H1 (cell line): ENCODE data around the gene HNF1A. TPM values are rescaled to one million over a fixed set of nuclear protein-coding genes. Genes with fewer than 3 reads are reported as not detected.

ENCODE experiments used
- CTCF ChIA-PET: fragments of 300-600 bp; sonication (Branson Sonifier 250); formaldehyde crosslinking; loops from one replicate; lab custom pipeline; 2021; ENCODE audit not compliant: partially characterized antibody; lab: Charles Lee
- POLR2A ChIA-PET: fragments of 300-600 bp; sonication (Branson Sonifier 250); formaldehyde crosslinking; loops from one replicate; lab custom pipeline; 2021; ENCODE audit warnings: inconsistent platforms; ENCODE audit not compliant: partially characterized antibody; lab: Charles Lee
- DNase-seq, 2 experiments: peaks; one replicate each; pipeline versions ENCODE4 v3.0.0 to v3.0.0-alpha.2; 2010 to 2022; ENCODE audit warnings: low spot score in 2 of 2, low read depth in 1 of 2, mixed read lengths in 1 of 2
- FAIRE-seq: peaks from 2 replicates; lab custom pipeline; 2011; peaks lifted over from hg19 to GRCh38; lab: Jason Lieb, UNC
- H2AFZ ChIP-seq: 2 replicates; pipeline ENCODE4 v1.8.1; 2012; ENCODE audit warnings: low read length, inconsistent platforms
- H2AK5ac ChIP-seq: 2 replicates; pipeline ENCODE4 v1.6.1; 2013; ENCODE audit warnings: low read depth, low read length
- H2BK120ac ChIP-seq: replicated peaks from 2 replicates; pipeline ENCODE3; 2013; ENCODE audit warnings: low read depth, low read length, inconsistent platforms
- H2BK12ac ChIP-seq: 2 replicates; pipeline ENCODE4 v1.6.1; 2013; ENCODE audit warnings: low read depth, low read length
- H2BK15ac ChIP-seq: 2 replicates; pipeline ENCODE4 v1.6.1; 2013; ENCODE audit warnings: low read length
- H2BK20ac ChIP-seq: 2 replicates; pipeline ENCODE4 v1.6.1; 2013; ENCODE audit warnings: low read length
- H2BK5ac ChIP-seq: 2 replicates; pipeline ENCODE4 v1.6.1; 2013; ENCODE audit warnings: low read depth, low read length
- H3K14ac ChIP-seq: 2 replicates; pipeline ENCODE4 v1.6.1; 2013; ENCODE audit warnings: inconsistent platforms; ENCODE audit not compliant: insufficient read length
- H3K18ac ChIP-seq: 2 replicates; pipeline ENCODE4 v1.6.1; 2013; ENCODE audit warnings: low read length; ENCODE audit errors: extremely low read depth
- H3K23ac ChIP-seq: 2 replicates; pipeline ENCODE4 v1.6.1; 2013; ENCODE audit warnings: inconsistent platforms; ENCODE audit not compliant: insufficient read length
- H3K23me2 ChIP-seq: 2 replicates; pipeline ENCODE4 v1.6.1; 2013; ENCODE audit warnings: low read depth, low read length
- H3K27ac ChIP-seq: 2 replicates; pipeline ENCODE4 v1.6.1; 2011; ENCODE audit warnings: low read depth, low read length, inconsistent platforms
- H3K27me3 ChIP-seq, 4 experiments: replicated peaks in 1 of 4; 1 replicate in 1 of 4; 2 replicates in 3 of 4; pipeline versions ENCODE4 v1.6.1 to v1.8.1; 2011 to 2013; ENCODE audit warnings: low read length in 3 of 4, mild to moderate bottlenecking in 3 of 4, inconsistent platforms in 2 of 4, mixed read lengths in 2 of 4, moderate library complexity in 1 of 4; ENCODE audit not compliant: control insufficient read depth in 3 of 4, insufficient read depth in 3 of 4; ENCODE audit errors: extremely low read depth in 1 of 4
- H3K36me3 ChIP-seq, 4 experiments: 2 replicates each; pipeline versions ENCODE4 v1.6.1 to v1.8.1; 2011 to 2013; ENCODE audit warnings: mild to moderate bottlenecking in 4 of 4, low read length in 3 of 4, moderate library complexity in 2 of 4, control low read depth in 1 of 4, inconsistent platforms in 1 of 4; ENCODE audit not compliant: insufficient read depth in 4 of 4, control insufficient read depth in 2 of 4
- H3K4ac ChIP-seq: replicated peaks from 2 replicates; pipeline ENCODE3; 2013; ENCODE audit warnings: low read length, low read depth, mixed read lengths, inconsistent platforms; ENCODE audit not compliant: insufficient read length
- H3K4me1 ChIP-seq, 4 experiments: replicated peaks in 1 of 4; 1 replicate in 1 of 4; 2 replicates in 3 of 4; pipeline versions ENCODE4 v1.6.1 to v1.8.1; 2011 to 2013; ENCODE audit warnings: low read length in 3 of 4, inconsistent platforms in 2 of 4, mixed read lengths in 1 of 4; ENCODE audit not compliant: insufficient read depth in 4 of 4, control insufficient read depth in 3 of 4
- H3K4me2 ChIP-seq, 2 experiments: 2 replicates each; pipeline versions ENCODE4 v1.6.1 to v1.8.1; 2011 to 2013; ENCODE audit warnings: low read depth in 2 of 2, low read length in 2 of 2, control low read depth in 1 of 2, inconsistent platforms in 1 of 2, mild to moderate bottlenecking in 1 of 2; ENCODE audit not compliant: insufficient read depth in 1 of 2
- H3K4me3 ChIP-seq, 4 experiments: fragments of 200-600, 300-600 bp in 1 of 4; sonication (generic), shearing (Covaris generic), sonication (Bioruptor Twin) in 1 of 4; 2 replicates each; pipeline versions ENCODE4 v1.5.1 to v1.8.1; 2011 to 2016; ENCODE audit warnings: low read length in 4 of 4, low read depth in 3 of 4, control low read depth in 2 of 4, inconsistent platforms in 2 of 4, mild to moderate bottlenecking in 2 of 4, mixed read lengths in 1 of 4, moderate library complexity in 1 of 4; ENCODE audit not compliant: insufficient read depth in 2 of 4; ENCODE audit errors: extremely low read depth in 1 of 4
- H3K56ac ChIP-seq: replicated peaks from 2 replicates; pipeline ENCODE3; 2013; ENCODE audit warnings: low read depth, mild to moderate bottlenecking, mixed read lengths, low read length, inconsistent platforms; ENCODE audit not compliant: insufficient read length
- H3K79me1 ChIP-seq: 2 replicates; pipeline ENCODE4 v1.6.1; 2013; ENCODE audit warnings: low read depth, low read length, control low read depth
- H3K79me2 ChIP-seq, 2 experiments: 2 replicates each; pipeline versions ENCODE4 v1.6.1 to v1.8.1; 2012 to 2013; ENCODE audit warnings: low read length in 2 of 2, mild to moderate bottlenecking in 2 of 2, inconsistent platforms in 1 of 2; ENCODE audit not compliant: insufficient read depth in 2 of 2, control insufficient read depth in 1 of 2
- H3K9ac ChIP-seq, 4 experiments: replicated peaks in 1 of 4; 1 replicate in 1 of 4; 2 replicates in 3 of 4; pipeline versions ENCODE4 v1.6.1 to v1.8.1; 2011 to 2013; ENCODE audit warnings: low read depth in 3 of 4, low read length in 3 of 4, control low read depth in 2 of 4, mild to moderate bottlenecking in 2 of 4, moderate library complexity in 2 of 4, inconsistent platforms in 1 of 4; ENCODE audit errors: extremely low read depth in 1 of 4
- H3K9me3 ChIP-seq, 2 experiments: 2 replicates each; pipeline versions ENCODE4 v1.6.1 to v1.8.1; 2012 to 2013; ENCODE audit warnings: mild to moderate bottlenecking in 2 of 2, moderate library complexity in 2 of 2, control low read depth in 1 of 2, inconsistent platforms in 1 of 2, low read depth in 1 of 2, low read length in 1 of 2, mixed read lengths in 1 of 2; ENCODE audit not compliant: insufficient read depth in 2 of 2
- H4K20me1 ChIP-seq, 2 experiments: replicated peaks in 1 of 2; 2 replicates each; pipeline versions ENCODE3 to v1.8.1; 2011 to 2013; ENCODE audit warnings: inconsistent platforms in 2 of 2, low read length in 2 of 2, mild to moderate bottlenecking in 1 of 2; ENCODE audit not compliant: insufficient read depth in 2 of 2, control insufficient read depth in 1 of 2
- H4K5ac ChIP-seq: 2 replicates; pipeline ENCODE4 v1.6.1; 2013; ENCODE audit warnings: low read length, low read depth, mixed read lengths, inconsistent platforms; ENCODE audit not compliant: insufficient read length
- H4K8ac ChIP-seq: 2 replicates; pipeline ENCODE4 v1.8.0; 2013; ENCODE audit warnings: mild to moderate bottlenecking, moderate library complexity, low read length, inconsistent platforms; ENCODE audit not compliant: insufficient read depth; ENCODE audit errors: extremely low read depth
- H4K91ac ChIP-seq: replicated peaks from 2 replicates; pipeline ENCODE3; 2013; ENCODE audit warnings: low read length, mixed read lengths, inconsistent platforms; ENCODE audit not compliant: insufficient read length
- ASH2L ChIP-seq: fragments of 200-600, 300-600 bp; sonication (generic); IDR thresholded peaks from one replicate; pipeline ENCODE4 v1.7.1; 2017; ENCODE audit warnings: low read length
- ATF3 ChIP-seq: IDR thresholded peaks from 2 replicates; pipeline ENCODE4 v1.6.1; 2011; ENCODE audit warnings: low read depth, mild to moderate bottlenecking, low read length; ENCODE audit not compliant: insufficient read depth
- BRCA1 ChIP-seq: IDR thresholded peaks from 2 replicates; pipeline ENCODE4 v1.6.1; 2012; ENCODE audit warnings: low read depth, low read length, improper control_type of control experiment
- CBX8 ChIP-seq: fragments of 300-800, 300-1000 bp; sonication (generic); IDR thresholded peaks from 2 replicates; pipeline ENCODE4 v1.7.1; 2016; ENCODE audit warnings: low read depth, low read length, borderline replicate concordance
- E2F6 ChIP-seq: IDR thresholded peaks from 2 replicates; pipeline ENCODE4 v1.6.1; 2012; ENCODE audit warnings: inconsistent platforms
- EZH2 ChIP-seq: fragments of 200-600 bp; sonication (generic); IDR thresholded peaks from 2 replicates; pipeline ENCODE4 v1.7.1; 2012; ENCODE audit warnings: low read depth, mild to moderate bottlenecking, moderate library complexity, low read length, inconsistent platforms; ENCODE audit not compliant: severe bottlenecking
- GABPA ChIP-seq: IDR thresholded peaks from 2 replicates; pipeline ENCODE4 v1.6.1; 2011; ENCODE audit warnings: mild to moderate bottlenecking, low read length, moderate library complexity, borderline replicate concordance; ENCODE audit not compliant: insufficient read depth
- POU5F1 ChIP-seq: IDR thresholded peaks from 2 replicates; pipeline ENCODE4 v1.6.1; 2011; ENCODE audit warnings: low read depth, mild to moderate bottlenecking, low read length, moderate library complexity
- RFX5 ChIP-seq: IDR thresholded peaks from 2 replicates; pipeline ENCODE4 v1.6.1; 2011; ENCODE audit warnings: low read depth, low read length, improper control_type of control experiment, borderline replicate concordance
- SP1 ChIP-seq: IDR thresholded peaks from 2 replicates; pipeline ENCODE4 v1.6.1; 2011; ENCODE audit warnings: low read depth, low read length
- SP2 ChIP-seq: IDR thresholded peaks from 2 replicates; pipeline ENCODE4 v1.6.1; 2012; ENCODE audit warnings: mild to moderate bottlenecking, low read length, inconsistent platforms
- SP4 ChIP-seq: IDR thresholded peaks from 2 replicates; pipeline ENCODE4 v1.6.1; 2012; ENCODE audit warnings: low read length, inconsistent platforms
- SUZ12 ChIP-seq: fragments of 200-600 bp; sonication (generic); IDR thresholded peaks from 2 replicates; pipeline ENCODE4 v1.6.1; 2012; ENCODE audit warnings: mild to moderate bottlenecking, inconsistent platforms, low read length, moderate library complexity, mixed read lengths
- TCF12 ChIP-seq: IDR thresholded peaks from 2 replicates; pipeline ENCODE4 v1.6.1; 2011; ENCODE audit warnings: low read depth, mild to moderate bottlenecking, low read length
- WGBS, 2 experiments: shearing (Covaris generic) in 1 of 2; methylation state at CpG; one replicate each; pipeline versions ENCODE4 v1.1.6 to v1.1.7; 2013 to 2015; ENCODE audit warnings: low lambda C conversion rate in 2 of 2, mixed read lengths in 2 of 2, inconsistent platforms in 1 of 2, low coverage in 1 of 2, missing lambda C conversion rate in 1 of 2; ENCODE audit not compliant: insufficient replicate concordance in 2 of 2, insufficient coverage in 1 of 2, insufficient read length in 1 of 2; ENCODE audit errors: extremely low coverage in 1 of 2, missing lambda C conversion rate in 1 of 2; 5-methylcytosine and 5-hydroxymethylcytosine counted together
- polyA plus RNA-seq, 7 experiments: library from polyadenylated mRNA; depleted of rRNA in 3 of 7; stranded (reverse) in 5 of 7; unstranded in 2 of 7; fragments of >200 nt in 5 of 7; fragments of 200-250 nt in 2 of 7; gene quantifications; 1 replicate in 5 of 7; 2 replicates in 1 of 7; 4 replicates in 1 of 7; pipeline versions ENCODE4 v1.2.1 to v1.2.3, GENCODE V29; 2011 to 2013; ENCODE audit warnings: missing spikeins in 2 of 7, mixed read lengths in 2 of 7
- total RNA-seq: library from RNA; stranded (reverse); fragmentation: NEBNext Ultra II Directional; extraction: Animal tissue kit (Norgen Biotek cat#: 25700); gene quantifications from 2 replicates; pipeline ENCODE4 v1.2.1, GENCODE V29; 2021

Gene HNF1A
- total and polyA plus RNA-seq, 2 of the 8 experiments (the other 6 are each of a cell fraction or from before 2014, with no cell fraction given) = not detected

GRCh38 chr12:121043067-121043466, 64.7 kb downstream of the HNF1A start:
- H3K36me3 ChIP-seq = no peaks in the 10 kb centered on the region
- FAIRE-seq (no peak), DNase-seq (no peak)
- H3K79me1 ChIP-seq = no peaks in the 10 kb centered on the region
- H3K9me3 ChIP-seq = no peaks in the 10 kb centered on the region
- H3K23me2 ChIP-seq = no peaks in the 10 kb centered on the region; the same call in 1 of the 2 replicates
- no peak overlapping the region for H3K14ac ChIP-seq
- no peaks in the 10 kb centered on the region for H3K79me2 ChIP-seq
- H2AFZ ChIP-seq = no peak overlapping the region
- no peak overlapping the region for H3K23ac ChIP-seq
- no peak overlapping the region for H2BK120ac ChIP-seq
- WGBS, 2 experiments = 98% methylated on average over 4 of the region's 4 CpGs; no CpG with 5 or more reads in 1 of the 2 experiments
- H2BK12ac ChIP-seq = no peak overlapping the region
- no peak overlapping the region for H3K18ac ChIP-seq
- H3K56ac ChIP-seq = no peak overlapping the region
- H2AK5ac ChIP-seq = no peak overlapping the region
- H3K4ac ChIP-seq = no peak overlapping the region
- CTCF ChIA-PET = no interaction called here
- H2BK5ac ChIP-seq = no peak overlapping the region
- no peak for TF ChIP-seq TCF12
- no peak for TF ChIP-seq ASH2L
- no peak for TF ChIP-seq POU5F1
- TF ChIP-seq EZH2 = no peak
- TF ChIP-seq GABPA = no peak
- TF ChIP-seq SP4 = no peak
- no peak for TF ChIP-seq CBX8
- no peak for TF ChIP-seq E2F6
- no peak for TF ChIP-seq BRCA1
- no peak for TF ChIP-seq SP1
- no peak for TF ChIP-seq SP2
- no peak for TF ChIP-seq SUZ12
- no peak for TF ChIP-seq RFX5
- TF ChIP-seq ATF3 = no peak
- TF ChIP-seq, all 59 proteins: peak for 0
- no peak overlapping the region for H4K91ac ChIP-seq
- no peak overlapping the region for H3K9ac ChIP-seq
- no peak overlapping the region for H4K5ac ChIP-seq
- H3K27ac ChIP-seq = no peak overlapping the region
- no peak overlapping the region for H4K8ac ChIP-seq
- H3K27me3 ChIP-seq = no peaks in the 10 kb centered on the region; a peak in 1 of 7 replicates
- no peaks in the 10 kb centered on the region for H4K20me1 ChIP-seq
- no peak overlapping the region for H2BK20ac ChIP-seq
- no peak overlapping the region for H3K4me2 ChIP-seq
- H2BK15ac ChIP-seq = no peak overlapping the region
- POLR2A ChIA-PET = no interaction called here
- no peak overlapping the region for H3K4me3 ChIP-seq
- no peaks in the 10 kb centered on the region; a peak in 1 of 7 replicates for H3K4me1 ChIP-seq
